COLO829 (cell line): Measurements from ENCODE around the gene CABLES2.

Experiments used
- DNase-seq: peaks from one replicate; pipeline ENCODE4 v3.0.0; 2012; ENCODE audit warnings: low spot score

CABLES2 gene

GRCh38 chr20:62350629-62351422, 56.3 kb downstream of the CABLES2 start:
- no peak for DNase-seq

GRCh38 chr20:62350098-62350628, 56.9 kb downstream of the CABLES2 start:
- DNase-seq: no peak

GRCh38 chr20:62349556-62350097, 57.5 kb downstream of the CABLES2 start:
- no peak for DNase-seq

GRCh38 chr20:62348604-62349003, 58.5 kb downstream of the CABLES2 start:
- DNase-seq: no peak

- no peak for DNase-seq
Measured at GRCh38 chr20:62347445-62347844, 59.6 kb downstream of the CABLES2 start.

GRCh38 chr20:62347151-62347404, 60.0 kb downstream of the CABLES2 start:
- DNase-seq: no peak

GRCh38 chr20:62346398-62347150, 60.5 kb downstream of the CABLES2 start:
- DNase-seq: no peak

- DNase-seq: no peak
Measured at GRCh38 chr20:62345681-62346370, 61.3 kb downstream of the CABLES2 start.

- no peak for DNase-seq
Measured at GRCh38 chr20:62344782-62345181, 62.3 kb downstream of the CABLES2 start.

- DNase-seq: no peak
Measured at GRCh38 chr20:62344092-62344491, 63.0 kb downstream of the CABLES2 start.

- no peak for DNase-seq
Measured at GRCh38 chr20:62342910-62343309, 64.2 kb downstream of the CABLES2 start.

- DNase-seq: no peak
Measured at GRCh38 chr20:62339647-62340062, 67.4 kb downstream of the CABLES2 start.
